HK-2 (cell line): Measurements from ENCODE around the gene AGMO.

ENCODE experiments used
- DNase-seq: peaks from one replicate; pipeline ENCODE4 v3.0.0-alpha.2; 2018; ENCODE audit not compliant: unreplicated experiment

AGMO gene

GRCh38 chr7:15457990-15458955 lies 103.5 kb downstream of the AGMO start:
- no peak for DNase-seq

- DNase-seq, result no peak
These were observed 109.1 kb downstream of the AGMO start for GRCh38 chr7:15452670-15453069.

GRCh38 chr7:15446722-15447121 lies 115.1 kb downstream of the AGMO start:
- DNase-seq, result no peak

- no peak for DNase-seq
These were observed 115.5 kb downstream of the AGMO start for GRCh38 chr7:15446280-15446679.

GRCh38 chr7:15441915-15442314 lies 119.9 kb downstream of the AGMO start:
- DNase-seq, result no peak

DNA sequence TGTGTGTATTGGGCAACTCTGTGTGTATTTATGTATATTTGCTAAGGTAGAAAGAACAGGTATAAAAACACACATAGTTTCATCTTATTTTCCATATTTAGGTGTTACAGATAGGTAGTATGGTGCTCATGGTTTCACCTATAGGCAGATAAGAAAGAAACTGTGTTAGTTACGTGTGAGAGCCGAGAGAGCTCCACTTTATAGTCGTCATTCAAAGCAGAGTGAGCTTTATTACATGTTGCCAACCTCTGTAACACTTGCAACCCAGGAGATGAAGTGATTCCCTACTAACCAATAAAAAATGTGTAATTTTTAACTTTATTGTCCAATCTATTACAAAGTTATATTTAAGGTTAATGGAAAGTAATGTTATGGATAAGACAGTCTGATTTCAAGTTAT lies 121.3 kb downstream of the AGMO start:
- DNase-seq, result no peak

DNA sequence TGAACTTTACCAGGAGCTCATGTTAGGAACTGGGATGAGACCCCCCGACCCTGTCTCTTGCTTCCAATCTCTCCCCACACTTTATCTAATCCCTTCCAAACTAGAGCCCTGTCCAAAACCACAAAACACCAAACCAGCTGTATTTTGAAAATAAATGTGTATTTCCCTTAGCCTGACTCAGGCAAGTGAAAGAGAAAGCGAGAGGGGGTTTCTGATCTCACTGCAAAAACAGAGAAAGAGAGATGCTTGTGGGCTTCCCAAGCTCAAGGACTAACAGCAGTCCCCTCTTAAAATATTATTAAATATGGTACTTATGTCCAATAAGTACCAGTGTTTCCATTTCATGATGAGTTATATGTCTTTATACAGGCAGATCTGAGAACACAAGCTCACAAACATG lies 122.0 kb downstream of the AGMO start:
- no peak for DNase-seq

DNA sequence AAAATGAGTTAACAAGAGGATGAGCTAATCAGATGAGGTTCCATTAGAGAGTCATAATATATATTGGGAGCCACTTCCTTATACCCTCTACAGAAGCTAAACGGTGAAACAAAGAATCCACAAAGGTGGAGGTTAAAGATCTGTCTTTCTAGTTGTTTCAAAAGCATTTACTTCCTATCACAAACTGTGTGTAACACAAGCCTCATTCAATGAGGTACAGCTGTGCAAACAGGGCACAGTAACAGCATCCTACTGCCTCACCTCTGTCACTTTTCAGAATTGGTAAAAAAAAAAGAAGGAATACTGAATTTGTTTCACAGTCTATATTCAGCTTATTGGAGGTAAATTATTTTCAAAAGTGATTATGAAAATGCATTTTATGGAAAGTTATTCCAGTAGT lies 128.7 kb downstream of the AGMO start:
- DNase-seq, result no peak

GRCh38 chr7:15430911-15431310 lies 130.9 kb downstream of the AGMO start:
- no peak for DNase-seq

DNA sequence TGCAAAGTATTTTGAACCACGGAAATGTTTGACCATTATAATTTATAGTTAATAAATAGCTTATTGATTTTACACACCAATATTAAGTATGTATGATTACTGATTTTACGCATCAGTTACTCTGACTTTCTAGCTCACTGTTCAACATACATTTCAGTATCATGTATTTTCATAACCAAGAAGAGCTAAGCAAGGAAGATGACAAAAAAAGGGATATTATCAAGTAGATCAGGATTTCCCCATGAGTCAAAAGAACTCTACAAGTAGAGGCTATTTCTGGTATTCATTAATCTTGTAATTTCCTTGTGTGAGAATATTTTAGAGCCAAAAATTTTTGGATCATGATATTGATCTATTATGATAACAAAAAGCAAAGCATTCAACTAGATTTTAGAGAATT lies 131.6 kb downstream of the AGMO start:
- no peak for DNase-seq

GRCh38 chr7:15424468-15424867 lies 137.3 kb downstream of the AGMO start:
- no peak for DNase-seq

- no peak for DNase-seq
These were observed 142.2 kb downstream of the AGMO start for GRCh38 chr7:15419596-15419995.

DNA sequence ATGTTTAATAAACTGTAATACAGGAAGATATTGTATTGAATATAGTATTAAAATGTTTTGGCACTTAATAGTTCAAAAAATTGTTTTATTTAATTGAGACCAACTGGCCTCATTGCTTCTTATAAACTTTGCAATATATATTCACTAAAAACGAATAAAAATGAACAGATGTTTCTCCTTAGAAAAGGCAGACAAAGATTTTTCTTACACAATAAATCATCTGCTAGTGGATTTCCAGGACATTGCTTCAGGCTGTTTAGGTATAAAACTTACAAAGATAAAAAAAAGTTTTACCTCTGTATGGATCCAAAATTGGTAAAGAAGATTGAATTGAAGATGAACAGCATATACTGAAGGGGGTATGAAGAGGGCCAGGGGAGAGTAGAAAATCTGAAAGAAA lies 143.6 kb downstream of the AGMO start:
- DNase-seq, result no peak

DNA sequence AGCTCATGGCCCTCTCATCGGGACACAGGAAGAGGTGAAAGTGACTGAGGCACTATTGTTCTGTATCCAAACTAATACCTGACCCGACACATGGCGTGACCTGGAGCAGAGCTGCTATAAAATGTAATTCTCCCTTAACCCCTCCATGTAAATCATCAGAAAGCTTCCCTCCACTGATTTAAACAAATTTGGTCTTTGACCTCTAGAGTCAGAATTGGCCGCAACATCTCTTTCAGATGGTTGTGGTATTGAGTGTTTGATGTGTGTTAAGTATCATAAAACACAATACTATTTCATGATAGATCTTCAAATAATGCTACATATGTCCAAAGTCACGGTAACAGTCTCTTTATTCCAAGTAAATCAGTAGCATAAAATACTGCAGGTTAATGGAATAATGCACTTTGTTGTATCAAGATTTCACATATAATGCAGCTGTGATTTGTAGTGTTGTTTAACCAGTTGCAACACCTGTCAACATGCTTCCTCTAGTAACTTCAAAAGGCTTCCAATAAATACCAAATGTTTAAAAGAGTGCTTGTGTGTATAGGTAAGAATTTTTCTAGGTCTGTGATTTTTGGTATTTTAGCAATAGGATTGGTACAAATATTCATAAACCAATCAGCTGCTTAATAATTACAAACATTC lies 144.3 kb downstream of the AGMO start:
- no peak for DNase-seq

GRCh38 chr7:15411019-15411418 lies 150.8 kb downstream of the AGMO start:
- no peak for DNase-seq

DNA sequence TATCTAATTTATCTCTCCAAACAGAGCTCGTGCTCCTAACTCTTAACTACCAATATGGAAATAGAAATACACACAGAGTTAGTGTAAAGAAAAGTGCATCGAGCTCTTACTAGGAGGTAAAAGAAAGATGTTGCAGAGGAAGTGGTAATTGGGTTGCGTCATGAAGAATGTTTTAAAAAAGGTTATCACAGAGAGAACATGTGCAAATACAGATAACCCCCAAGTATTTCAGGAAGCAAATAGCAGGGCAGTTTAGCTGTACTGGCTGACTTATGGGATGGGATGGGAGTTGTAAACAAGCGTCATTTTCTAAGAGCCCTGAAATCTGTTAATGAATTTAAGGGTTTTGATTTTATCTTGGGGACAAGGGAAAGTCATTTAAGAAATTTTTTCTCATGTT lies 153.9 kb downstream of the AGMO start:
- no peak for DNase-seq

- no peak for DNase-seq
These were observed 158.1 kb downstream of the AGMO start for GRCh38 chr7:15403751-15404150.

- no peak for DNase-seq
These were observed 158.5 kb downstream of the AGMO start for GRCh38 chr7:15403315-15403714.

DNA sequence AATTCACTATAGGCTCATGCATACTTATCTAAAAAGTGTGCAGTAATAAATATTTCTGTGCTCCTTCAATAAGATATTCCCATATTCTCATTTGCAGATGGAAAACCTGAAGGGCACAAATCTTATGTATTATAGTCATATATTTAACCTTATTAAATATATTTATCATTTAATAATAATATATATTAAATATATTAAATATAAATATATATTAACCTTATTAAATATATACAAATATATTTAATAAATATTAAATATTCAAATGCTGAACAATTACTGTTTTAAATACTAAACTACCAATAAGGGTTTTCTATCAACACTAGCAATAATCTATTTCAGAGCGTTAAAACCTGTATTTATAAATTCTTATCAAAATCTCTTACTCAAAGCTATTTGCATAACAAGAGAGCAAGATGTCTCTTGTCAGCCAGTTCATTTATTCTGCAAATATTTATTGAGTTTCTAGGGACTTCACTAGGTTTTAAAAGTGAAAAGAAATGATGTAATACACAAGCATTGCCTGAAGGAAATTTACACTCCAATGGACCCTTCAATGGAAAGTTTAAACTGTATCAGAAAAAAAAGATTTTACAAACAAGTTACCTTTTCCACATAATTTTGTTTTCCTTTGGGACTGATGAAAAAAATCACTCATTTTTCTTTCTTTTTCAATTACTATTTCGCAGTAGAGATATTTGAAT lies 159.2 kb downstream of the AGMO start:
- no peak for DNase-seq

DNA sequence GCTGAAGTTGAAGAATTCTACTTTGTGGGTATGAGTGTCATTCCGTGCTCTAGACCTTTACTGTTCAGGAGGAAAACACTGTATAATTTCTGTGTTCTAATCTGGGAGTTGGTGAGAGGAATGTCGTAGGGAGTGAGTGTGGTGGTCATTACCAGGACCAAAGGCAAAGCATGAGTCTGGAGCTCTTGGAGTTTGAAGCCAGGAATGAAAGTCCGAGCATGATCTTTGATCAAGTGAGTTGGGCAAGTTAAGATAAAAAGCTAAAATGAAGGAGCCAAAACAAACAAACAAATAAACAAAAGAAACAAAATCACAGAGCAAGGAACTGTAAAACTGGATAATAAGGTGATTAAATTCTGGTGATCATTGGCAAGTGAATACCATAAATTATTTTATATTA lies 161.4 kb downstream of the AGMO start:
- no peak for DNase-seq

- no peak for DNase-seq
These were observed 162.4 kb downstream of the AGMO start for GRCh38 chr7:15399441-15399840.

- DNase-seq, result no peak
These were observed 163.7 kb downstream of the AGMO start for GRCh38 chr7:15397922-15398760.
